GM06990 (cell line): ENCODE data around the gene C1orf146.

Experiments used
- DNase-seq: peaks from one replicate; pipeline ENCODE4 v3.0.0-alpha.2; 2011; ENCODE audit not compliant: insufficient read length; ENCODE audit errors: extremely low read depth
- H3K27me3 ChIP-seq: replicated peaks from 2 replicates; pipeline ENCODE4 v1.6.0; 2011; ENCODE audit warnings: low read length; ENCODE audit not compliant: control insufficient read depth, insufficient read depth
- H3K36me3 ChIP-seq: 2 replicates; pipeline ENCODE4 v1.5.1; 2011; ENCODE audit warnings: low read length; ENCODE audit not compliant: control insufficient read depth, insufficient read depth
- H3K4me3 ChIP-seq: replicated peaks from 2 replicates; pipeline ENCODE4 v1.5.1; 2011; ENCODE audit warnings: low read depth, mild to moderate bottlenecking, control low read depth, low read length
- CTCF ChIP-seq: IDR thresholded peaks from 2 replicates; pipeline ENCODE4 v1.5.1; 2011; ENCODE audit warnings: low read length, control low read depth, mild to moderate bottlenecking, inconsistent platforms; ENCODE audit not compliant: insufficient read depth, poor library complexity, severe bottlenecking

Gene C1orf146

GRCh38 chr1:92188436-92189255 lies 29.1 kb upstream of the C1orf146 start:
- no peaks in the 10 kb centered on the region for H3K27me3 ChIP-seq
- H3K4me3 ChIP-seq = no peak overlapping the region
- TF ChIP-seq CTCF = no peak
- no peak for DNase-seq
- H3K36me3 ChIP-seq = no peaks in the 10 kb centered on the region

- no peaks in the 10 kb centered on the region for H3K27me3 ChIP-seq
- no peak for DNase-seq
- no peaks in the 10 kb centered on the region for H3K36me3 ChIP-seq
- no peak for TF ChIP-seq CTCF
- H3K4me3 ChIP-seq = no peak overlapping the region
These were observed 26.0 kb upstream of the C1orf146 start for GRCh38 chr1:92191726-92192125.

- H3K27me3 ChIP-seq = no peaks in the 10 kb centered on the region
- no peaks in the 10 kb centered on the region for H3K36me3 ChIP-seq
- no peak overlapping the region for H3K4me3 ChIP-seq
- no peak for TF ChIP-seq CTCF
- no peak for DNase-seq
These were observed 25.5 kb upstream of the C1orf146 start for GRCh38 chr1:92192246-92192645.

- Histone ChIP-seq H3K27me3 (no peaks in the 10 kb centered on the region), H3K4me3 (no peak overlapping the region), H3K36me3 (no peaks in the 10 kb centered on the region)
- no peak for TF ChIP-seq CTCF
- no peak for DNase-seq
These were observed 23.2 kb upstream of the C1orf146 start for GRCh38 chr1:92194511-92194910.

GRCh38 chr1:92201973-92202372 lies 15.7 kb upstream of the C1orf146 start:
- Histone ChIP-seq H3K4me3 (no peak overlapping the region), H3K36me3 (no peaks in the 10 kb centered on the region), H3K27me3 (no peaks in the 10 kb centered on the region)
- TF ChIP-seq CTCF = no peak
- no peak for DNase-seq
